Measurements from ENCODE around the gene PPP6R3. TPM values are rescaled to one million over a fixed set of nuclear protein-coding genes. Genes with fewer than 3 reads are reported as not detected.
"Not testable (repeated sequence)": the region's sequence is repeated elsewhere in the genome, so short reads cannot be mapped to it uniquely, and the experiment has no call there.

PPP6R3 gene
- total RNA-seq, 1 donor from 2014 or later: 115 TPM

- Mint-ChIP-seq H3K4me3 (ENCODE audit: unreplicated experiment) (peak overlapping the region; percentile 53), H3K27me3 (ENCODE audit: unreplicated experiment) (peaks cover 4% of the 10 kb centered on the region), H3K36me3 (ENCODE audit: low read depth, unreplicated experiment) (peaks cover 35% of the 10 kb centered on the region), H3K9me3 (ENCODE audit: unreplicated experiment) (no peaks in the 10 kb centered on the region), H3K27ac (ENCODE audit: unreplicated experiment) (peak overlapping the region; percentile 15), H3K4me1 (ENCODE audit: unreplicated experiment) (peaks cover 53% of the 10 kb centered on the region)
- TF ChIP-seq CTCF (IDR thresholded peaks at IDR 0.05; ENCODE audit: unreplicated experiment): no peak
- no peak for DNase-seq (ENCODE audit: low spot score)
These were observed 11.1 kb downstream of the PPP6R3 start for GRCh38 chr11:68471360-68472340.

- Mint-ChIP-seq H3K9me3 (ENCODE audit: unreplicated experiment) (no peaks in the 10 kb centered on the region), H3K4me1 (ENCODE audit: unreplicated experiment) (peaks cover 49% of the 10 kb centered on the region), H3K4me3 (ENCODE audit: unreplicated experiment) (no peak overlapping the region), H3K27me3 (ENCODE audit: unreplicated experiment) (peaks cover 6% of the 10 kb centered on the region), H3K36me3 (ENCODE audit: low read depth, unreplicated experiment) (peaks cover 41% of the 10 kb centered on the region), H3K27ac (ENCODE audit: unreplicated experiment) (no peak overlapping the region)
- no peak for TF ChIP-seq CTCF (IDR thresholded peaks at IDR 0.05; ENCODE audit: unreplicated experiment)
- no peak for DNase-seq (ENCODE audit: low spot score)
These were observed 12.2 kb downstream of the PPP6R3 start for GRCh38 chr11:68472778-68473177.

- peaks cover 41% of the 10 kb centered on the region for H3K36me3 Mint-ChIP-seq (ENCODE audit: low read depth, unreplicated experiment)
- peaks cover 6% of the 10 kb centered on the region for H3K27me3 Mint-ChIP-seq (ENCODE audit: unreplicated experiment)
- no peak overlapping the region for H3K27ac Mint-ChIP-seq (ENCODE audit: unreplicated experiment)
- no peaks in the 10 kb centered on the region for H3K9me3 Mint-ChIP-seq (ENCODE audit: unreplicated experiment)
- peaks cover 42% of the 10 kb centered on the region for H3K4me1 Mint-ChIP-seq (ENCODE audit: unreplicated experiment)
- TF ChIP-seq CTCF (IDR thresholded peaks at IDR 0.05; ENCODE audit: unreplicated experiment): no peak
- H3K4me3 Mint-ChIP-seq (ENCODE audit: unreplicated experiment): no peak overlapping the region
- no peak for DNase-seq (ENCODE audit: low spot score)
These were observed 13.1 kb downstream of the PPP6R3 start for GRCh38 chr11:68473693-68474092.

GRCh38 chr11:68475626-68476025, 15.1 kb downstream of the PPP6R3 start:
- not testable (repeated sequence) for H3K27me3 Mint-ChIP-seq (ENCODE audit: unreplicated experiment); DNase-seq (ENCODE audit: low spot score)
- H3K36me3 Mint-ChIP-seq (ENCODE audit: low read depth, unreplicated experiment): peaks cover 41% of the 10 kb centered on the region

GRCh38 chr11:68479390-68479789, 18.8 kb downstream of the PPP6R3 start:
- Mint-ChIP-seq H3K4me3 (ENCODE audit: unreplicated experiment) (no peak overlapping the region), H3K27me3 (ENCODE audit: unreplicated experiment) (peaks cover 3% of the 10 kb centered on the region), H3K36me3 (ENCODE audit: low read depth, unreplicated experiment) (peaks cover 10% of the 10 kb centered on the region), H3K4me1 (ENCODE audit: unreplicated experiment) (no peaks in the 10 kb centered on the region), H3K9me3 (ENCODE audit: unreplicated experiment) (no peaks in the 10 kb centered on the region), H3K27ac (ENCODE audit: unreplicated experiment) (no peak overlapping the region)
- DNase-seq (ENCODE audit: low spot score): no peak
- TF ChIP-seq CTCF (IDR thresholded peaks at IDR 0.05; ENCODE audit: unreplicated experiment): no peak

More at GRCh38 chr11:68475626-68476025, 15.1 kb downstream of the PPP6R3 start:
- H3K9me3 Mint-ChIP-seq (ENCODE audit: unreplicated experiment); H3K4me3 Mint-ChIP-seq (ENCODE audit: unreplicated experiment); H3K27ac Mint-ChIP-seq (ENCODE audit: unreplicated experiment): not testable (repeated sequence)
- peaks cover 23% of the 10 kb centered on the region for H3K4me1 Mint-ChIP-seq (ENCODE audit: unreplicated experiment)
